SK-N-SH treated with all-trans-retinoic acid at 6 μM for 48 hours (cell line): ENCODE results near the gene PLD1.

Source experiments
- OSR1 ChIP-seq: fragments of 250-450 bp; sonication (Bioruptor Pico); IDR thresholded peaks from 2 replicates; pipeline ENCODE4 v1.8.0; 2022; ENCODE audit warnings: moderate library complexity, mild to moderate bottlenecking, inconsistent platforms
- PATZ1 ChIP-seq: fragments of 250-450 bp; sonication (Bioruptor Pico); IDR thresholded peaks from 2 replicates; pipeline ENCODE4 v1.8.0; 2020; ENCODE audit warnings: mild to moderate bottlenecking, moderate library complexity, borderline replicate concordance
- POU6F1 ChIP-seq: fragments of 250-450 bp; sonication (Bioruptor Pico); IDR thresholded peaks from 2 replicates; pipeline ENCODE4 v1.8.0; 2021; ENCODE audit warnings: low read depth, mild to moderate bottlenecking, moderate library complexity, borderline replicate concordance
- RARB ChIP-seq: fragments of 250-450 bp; sonication (Bioruptor Pico); IDR thresholded peaks from 2 replicates; pipeline ENCODE4 v1.8.0; 2021; ENCODE audit warnings: mild to moderate bottlenecking, moderate library complexity
- TCF4 ChIP-seq: fragments of 250-450 bp; sonication (Bioruptor Pico); IDR thresholded peaks from 2 replicates; pipeline ENCODE4 v1.8.0; 2021; ENCODE audit warnings: mild to moderate bottlenecking, moderate library complexity, borderline replicate concordance
- TOX ChIP-seq: fragments of 250-450 bp; sonication (Bioruptor Pico); IDR thresholded peaks from 2 replicates; pipeline ENCODE4 v1.8.0; 2021; ENCODE audit warnings: mild to moderate bottlenecking, moderate library complexity, borderline replicate concordance
- ZFP3 ChIP-seq: fragments of 250-450 bp; sonication (Bioruptor Pico); IDR thresholded peaks from 2 replicates; pipeline ENCODE4 v1.5.0; 2020; ENCODE audit warnings: mild to moderate bottlenecking, moderate library complexity
- ZFP30 ChIP-seq: fragments of 450-650 bp; formaldehyde crosslinking; IDR thresholded peaks from 2 replicates; pipeline ENCODE4 v1.5.0; 2022; ENCODE audit warnings: mild to moderate bottlenecking, moderate library complexity
- ZNF565 ChIP-seq: fragments of 450-650 bp; formaldehyde crosslinking; conservative IDR thresholded peaks from 2 replicates; pipeline ENCODE4 v1.5.0; 2020; ENCODE audit warnings: low read depth, mild to moderate bottlenecking, moderate library complexity
- ZNF70 ChIP-seq: fragments of 450-650 bp; formaldehyde crosslinking; IDR thresholded peaks from 2 replicates; pipeline ENCODE4 v1.5.0; 2020; ENCODE audit warnings: mild to moderate bottlenecking, moderate library complexity
- ZNF8 ChIP-seq: fragments of 450-650 bp; formaldehyde crosslinking; IDR thresholded peaks from 2 replicates; pipeline ENCODE4 v1.5.0; 2020; ENCODE audit warnings: mild to moderate bottlenecking, moderate library complexity
- TF ChIP-seq, protein P1 (sequence below): fragments of 250-450 bp; sonication (Bioruptor Pico); IDR thresholded peaks from 2 replicates; pipeline ENCODE4 v1.5.1; 2020; ENCODE audit warnings: low read depth, mild to moderate bottlenecking, moderate library complexity

DNA sequence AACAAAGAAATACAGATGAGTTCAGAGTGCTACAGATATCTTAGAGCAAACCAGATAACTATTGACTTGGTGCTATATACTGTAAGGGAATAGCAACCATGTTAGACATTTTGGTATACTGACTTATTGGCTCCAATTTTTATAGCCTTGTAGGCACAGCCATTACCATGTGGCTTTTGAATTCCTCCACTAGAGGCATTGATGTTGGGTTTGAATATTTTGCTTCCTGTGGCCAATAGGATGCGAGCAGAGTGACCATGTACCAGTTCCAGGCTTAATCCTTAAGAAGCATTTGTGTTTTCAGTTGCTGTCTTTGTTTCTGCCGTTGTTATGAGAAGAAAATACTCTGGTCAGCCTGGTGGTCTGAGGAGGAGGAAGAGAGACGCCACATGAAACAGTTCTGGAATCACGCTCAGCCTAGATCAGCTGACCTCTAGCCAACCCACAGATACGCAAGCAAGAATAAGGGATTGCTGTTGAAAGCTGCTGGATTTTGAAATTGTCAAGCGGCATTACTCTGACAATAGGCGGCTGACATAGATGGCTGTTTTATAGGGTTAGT is 240.6 kb downstream of the PLD1 start:
- TF ChIP-seq PATZ1 (CRISPR knock-in tag) (no peak), ZFP3 (no peak), POU6F1 (no peak), RARB (CRISPR knock-in tag) (no peak), ZNF565 (CRISPR knock-in tag) (no peak), ZNF70 (CRISPR knock-in tag) (no peak), ZNF8 (CRISPR knock-in tag) (no peak), ZFP30 (CRISPR knock-in tag) (no peak), OSR1 (CRISPR knock-in tag) (no peak), TCF4 (CRISPR knock-in tag) (no peak), TOX (CRISPR knock-in tag) (no peak)
- TF ChIP-seq, protein P1, sequence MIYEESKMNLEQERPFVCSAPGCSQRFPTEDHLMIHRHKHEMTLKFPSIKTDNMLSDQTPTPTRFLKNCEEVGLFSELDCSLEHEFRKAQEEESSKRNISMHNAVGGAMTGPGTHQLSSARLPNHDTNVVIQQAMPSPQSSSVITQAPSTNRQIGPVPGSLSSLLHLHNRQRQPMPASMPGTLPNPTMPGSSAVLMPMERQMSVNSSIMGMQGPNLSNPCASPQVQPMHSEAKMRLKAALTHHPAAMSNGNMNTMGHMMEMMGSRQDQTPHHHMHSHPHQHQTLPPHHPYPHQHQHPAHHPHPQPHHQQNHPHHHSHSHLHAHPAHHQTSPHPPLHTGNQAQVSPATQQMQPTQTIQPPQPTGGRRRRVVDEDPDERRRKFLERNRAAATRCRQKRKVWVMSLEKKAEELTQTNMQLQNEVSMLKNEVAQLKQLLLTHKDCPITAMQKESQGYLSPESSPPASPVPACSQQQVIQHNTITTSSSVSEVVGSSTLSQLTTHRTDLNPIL (CRISPR knock-in tag) = no peak
